ENCODE data around the gene ATE1.

DNA sequence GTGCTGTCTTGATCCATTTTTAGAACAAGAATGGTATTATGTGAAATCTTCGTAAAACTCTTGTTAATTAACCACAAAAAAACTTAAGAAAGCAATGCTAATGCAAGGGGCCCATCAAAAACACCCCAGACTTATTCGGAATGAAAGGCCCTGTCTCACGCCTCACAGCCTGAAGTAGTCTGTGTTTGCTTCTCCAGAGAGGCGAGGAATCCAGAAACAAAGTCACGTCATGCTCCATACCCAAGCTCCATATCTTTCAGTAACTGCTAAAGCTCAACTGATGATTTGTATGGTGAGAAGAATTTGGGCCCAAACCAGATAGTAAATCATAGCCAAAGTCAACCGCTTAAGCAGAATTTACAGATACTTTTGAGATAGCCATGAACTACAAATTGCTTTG is 155.4 kb downstream of the ATE1 start:
- TF ChIP-seq SUZ12 (IDR thresholded peaks at IDR 0.05; ENCODE audit: unreplicated experiment), result no peak
- TF ChIP-seq, protein P1, sequence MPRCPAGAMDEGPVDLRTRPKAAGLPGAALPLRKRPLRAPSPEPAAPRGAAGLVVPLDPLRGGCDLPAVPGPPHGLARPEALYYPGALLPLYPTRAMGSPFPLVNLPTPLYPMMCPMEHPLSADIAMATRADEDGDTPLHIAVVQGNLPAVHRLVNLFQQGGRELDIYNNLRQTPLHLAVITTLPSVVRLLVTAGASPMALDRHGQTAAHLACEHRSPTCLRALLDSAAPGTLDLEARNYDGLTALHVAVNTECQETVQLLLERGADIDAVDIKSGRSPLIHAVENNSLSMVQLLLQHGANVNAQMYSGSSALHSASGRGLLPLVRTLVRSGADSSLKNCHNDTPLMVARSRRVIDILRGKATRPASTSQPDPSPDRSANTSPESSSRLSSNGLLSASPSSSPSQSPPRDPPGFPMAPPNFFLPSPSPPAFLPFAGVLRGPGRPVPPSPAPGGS (IDR thresholded peaks at IDR 0.05; ENCODE audit: borderline replicate concordance, insufficient read depth, low read depth, low read length, poor library complexity, severe bottlenecking), result no peak
- TF ChIP-seq, protein P2, sequence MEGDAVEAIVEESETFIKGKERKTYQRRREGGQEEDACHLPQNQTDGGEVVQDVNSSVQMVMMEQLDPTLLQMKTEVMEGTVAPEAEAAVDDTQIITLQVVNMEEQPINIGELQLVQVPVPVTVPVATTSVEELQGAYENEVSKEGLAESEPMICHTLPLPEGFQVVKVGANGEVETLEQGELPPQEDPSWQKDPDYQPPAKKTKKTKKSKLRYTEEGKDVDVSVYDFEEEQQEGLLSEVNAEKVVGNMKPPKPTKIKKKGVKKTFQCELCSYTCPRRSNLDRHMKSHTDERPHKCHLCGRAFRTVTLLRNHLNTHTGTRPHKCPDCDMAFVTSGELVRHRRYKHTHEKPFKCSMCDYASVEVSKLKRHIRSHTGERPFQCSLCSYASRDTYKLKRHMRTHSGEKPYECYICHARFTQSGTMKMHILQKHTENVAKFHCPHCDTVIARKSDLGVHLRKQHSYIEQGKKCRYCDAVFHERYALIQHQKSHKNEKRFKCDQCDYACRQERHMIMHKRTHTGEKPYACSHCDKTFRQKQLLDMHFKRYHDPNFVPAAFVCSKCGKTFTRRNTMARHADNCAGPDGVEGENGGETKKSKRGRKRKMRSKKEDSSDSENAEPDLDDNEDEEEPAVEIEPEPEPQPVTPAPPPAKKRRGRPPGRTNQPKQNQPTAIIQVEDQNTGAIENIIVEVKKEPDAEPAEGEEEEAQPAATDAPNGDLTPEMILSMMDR (IDR thresholded peaks at IDR 0.05 in 2 of 3, conservative IDR thresholded peaks at IDR 0.05 in 1 of 3; ENCODE audit: control insufficient read depth in 2 of 3, extremely low read depth in 1 of 3, insufficient read depth in 1 of 3, low read depth in 3 of 3, low read length in 3 of 3), result no peak
- TF ChIP-seq SIX5 (IDR thresholded peaks at IDR 0.05; ENCODE audit: low read depth, low read length, severe bottlenecking), result no peak
- no peak for TF ChIP-seq BACH1 (IDR thresholded peaks at IDR 0.05; ENCODE audit: borderline replicate concordance)

Measured in GM12878 (cell line).